Measurements from ENCODE around the gene SSR3.

The SSR3 gene

DNA sequence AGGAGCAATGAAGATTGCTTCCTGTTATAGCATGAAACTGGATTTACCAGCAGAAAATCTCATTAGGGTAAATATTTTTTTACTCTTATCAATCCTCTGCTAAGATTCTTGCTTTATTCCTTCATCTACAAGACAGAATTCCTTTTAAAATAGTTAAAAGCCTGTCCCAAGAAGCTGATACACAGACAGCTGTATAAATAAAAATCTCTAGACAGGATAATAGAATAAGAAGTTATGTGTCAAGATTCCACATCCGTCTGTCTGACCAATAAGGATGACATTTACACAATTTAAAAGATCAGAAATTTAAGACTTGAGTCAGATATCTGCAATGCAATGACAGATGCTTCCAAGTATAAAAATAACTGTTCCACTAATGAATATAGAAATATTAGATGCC lies 57.6 kb downstream of the SSR3 start:
- ChIA-PET POLR2A (no interaction called here), CTCF (no interaction called here)
- TF ChIP-seq FOXM1 (IDR thresholded peaks at IDR 0.05; ENCODE audit: borderline replicate concordance): no peak
- TF ChIP-seq, protein P1, sequence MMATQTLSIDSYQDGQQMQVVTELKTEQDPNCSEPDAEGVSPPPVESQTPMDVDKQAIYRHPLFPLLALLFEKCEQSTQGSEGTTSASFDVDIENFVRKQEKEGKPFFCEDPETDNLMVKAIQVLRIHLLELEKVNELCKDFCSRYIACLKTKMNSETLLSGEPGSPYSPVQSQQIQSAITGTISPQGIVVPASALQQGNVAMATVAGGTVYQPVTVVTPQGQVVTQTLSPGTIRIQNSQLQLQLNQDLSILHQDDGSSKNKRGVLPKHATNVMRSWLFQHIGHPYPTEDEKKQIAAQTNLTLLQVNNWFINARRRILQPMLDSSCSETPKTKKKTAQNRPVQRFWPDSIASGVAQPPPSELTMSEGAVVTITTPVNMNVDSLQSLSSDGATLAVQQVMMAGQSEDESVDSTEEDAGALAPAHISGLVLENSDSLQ (IDR thresholded peaks at IDR 0.05): no peak
- TF ChIP-seq NFRKB (IDR thresholded peaks at IDR 0.05): no peak
- no peak for TF ChIP-seq TARDBP (IDR thresholded peaks at IDR 0.05)
- TF ChIP-seq BHLHE40 (IDR thresholded peaks at IDR 0.05; ENCODE audit: borderline replicate concordance): no peak
- no peak for TF ChIP-seq FOXK2 (IDR thresholded peaks at IDR 0.05)
- TF ChIP-seq CTBP1 (IDR thresholded peaks at IDR 0.05; ENCODE audit: borderline replicate concordance): no peak
- no peak for TF ChIP-seq SP1 (IDR thresholded peaks at IDR 0.05)
- TF ChIP-seq ARNT (IDR thresholded peaks at IDR 0.05): no peak
- no peak for TF ChIP-seq SUZ12 (IDR thresholded peaks at IDR 0.05)
- no peak for TF ChIP-seq HDGF (IDR thresholded peaks at IDR 0.05; ENCODE audit: borderline replicate concordance)
- no peak for TF ChIP-seq FOXA1 (IDR thresholded peaks at IDR 0.05)
- DNase-seq (ENCODE audit: extremely low spot score): no peak

DNA sequence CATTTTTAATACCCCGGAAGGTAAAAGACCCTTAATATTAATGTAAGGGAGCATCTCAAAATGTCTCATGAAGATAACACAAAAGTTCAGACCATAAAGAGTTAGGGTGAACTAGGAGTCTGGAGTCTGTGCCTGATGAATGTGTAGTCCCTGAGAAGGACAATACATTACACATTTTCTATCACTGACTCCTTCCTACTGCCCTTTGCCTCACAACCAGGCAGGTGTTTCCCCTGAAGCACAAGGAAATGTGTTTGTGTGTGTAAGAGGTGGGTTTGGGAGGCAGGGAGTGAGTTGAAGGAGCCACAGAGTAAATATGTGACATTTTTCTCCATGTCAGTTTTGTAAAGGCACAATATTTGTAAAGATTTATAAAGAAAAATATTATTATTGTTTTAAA lies 59.1 kb downstream of the SSR3 start:
- ChIA-PET POLR2A (no interaction called here), CTCF (no interaction called here)
- no peak for TF ChIP-seq BHLHE40 (IDR thresholded peaks at IDR 0.05; ENCODE audit: borderline replicate concordance)
- TF ChIP-seq ARNT (IDR thresholded peaks at IDR 0.05): no peak
- TF ChIP-seq FOXA1 (IDR thresholded peaks at IDR 0.05): no peak
- no peak for TF ChIP-seq TARDBP (IDR thresholded peaks at IDR 0.05)
- TF ChIP-seq FOXK2 (IDR thresholded peaks at IDR 0.05): no peak
- no peak for TF ChIP-seq SP1 (IDR thresholded peaks at IDR 0.05)
- no peak for TF ChIP-seq HDGF (IDR thresholded peaks at IDR 0.05; ENCODE audit: borderline replicate concordance)
- TF ChIP-seq LEF1 (IDR thresholded peaks at IDR 0.05; ENCODE audit: borderline replicate concordance): no peak
- TF ChIP-seq, protein P1 (IDR thresholded peaks at IDR 0.05): no peak
- TF ChIP-seq FOXM1 (IDR thresholded peaks at IDR 0.05; ENCODE audit: borderline replicate concordance): no peak
- no peak for TF ChIP-seq NFRKB (IDR thresholded peaks at IDR 0.05)
- no peak for TF ChIP-seq L3MBTL2 (conservative IDR thresholded peaks at IDR 0.05)
- TF ChIP-seq CTBP1 (IDR thresholded peaks at IDR 0.05; ENCODE audit: borderline replicate concordance): no peak
- no peak for TF ChIP-seq ELF4 (IDR thresholded peaks at IDR 0.05)
- no peak for TF ChIP-seq SUZ12 (IDR thresholded peaks at IDR 0.05)
- no peak for TF ChIP-seq ZNF384 (IDR thresholded peaks at IDR 0.05)
- DNase-seq (ENCODE audit: extremely low spot score): no peak

DNA sequence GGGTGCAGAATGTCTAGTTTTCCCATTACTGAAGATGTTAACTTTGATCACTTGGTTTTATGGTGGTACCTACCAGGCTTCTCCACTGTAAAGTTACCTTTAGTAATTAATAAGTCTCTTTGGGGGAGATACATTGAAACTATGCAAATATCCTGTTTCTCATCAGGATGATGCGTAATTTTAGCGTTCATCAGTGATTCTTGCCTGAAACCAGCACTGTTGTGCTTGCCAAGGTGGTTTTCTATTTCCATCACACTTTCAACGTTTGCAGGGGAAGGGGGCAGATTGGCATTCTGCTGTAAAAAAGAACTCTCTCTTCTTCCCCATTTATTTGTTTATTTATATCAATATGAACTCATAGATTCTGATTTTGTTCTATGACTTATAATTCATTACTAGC lies 61.0 kb downstream of the SSR3 start:
- no peak for DNase-seq (ENCODE audit: extremely low spot score)
- TF ChIP-seq LEF1 (IDR thresholded peaks at IDR 0.05; ENCODE audit: borderline replicate concordance): no peak
- TF ChIP-seq BHLHE40 (IDR thresholded peaks at IDR 0.05; ENCODE audit: borderline replicate concordance): no peak
- ChIA-PET POLR2A (no interaction called here), CTCF (no interaction called here)

GRCh38 chr3:156492801-156493261 lies 62.1 kb downstream of the SSR3 start:
- CTCF ChIA-PET: no interaction called here
- POLR2A ChIA-PET: interaction anchor here (0.5 kb wide), 1 partner anchor 9 kb away, joined by 3 read pairs; no protein-coding TSS in a partner anchor
- no peak for TF ChIP-seq FOXK2 (IDR thresholded peaks at IDR 0.05)
- no peak for TF ChIP-seq ARNT (IDR thresholded peaks at IDR 0.05)
- no peak for TF ChIP-seq TARDBP (IDR thresholded peaks at IDR 0.05)
- TF ChIP-seq FOXM1 (IDR thresholded peaks at IDR 0.05; ENCODE audit: borderline replicate concordance): no peak
- no peak for TF ChIP-seq NFRKB (IDR thresholded peaks at IDR 0.05)
- TF ChIP-seq FOXA1 (IDR thresholded peaks at IDR 0.05): no peak
- no peak for TF ChIP-seq ELF4 (IDR thresholded peaks at IDR 0.05)
- no peak for TF ChIP-seq SP1 (IDR thresholded peaks at IDR 0.05)
- no peak for TF ChIP-seq LEF1 (IDR thresholded peaks at IDR 0.05; ENCODE audit: borderline replicate concordance)
- no peak for TF ChIP-seq BHLHE40 (IDR thresholded peaks at IDR 0.05; ENCODE audit: borderline replicate concordance)
- TF ChIP-seq HDGF (IDR thresholded peaks at IDR 0.05; ENCODE audit: borderline replicate concordance): no peak
- TF ChIP-seq SUZ12 (IDR thresholded peaks at IDR 0.05): no peak
- TF ChIP-seq ZNF384 (IDR thresholded peaks at IDR 0.05): no peak
- TF ChIP-seq L3MBTL2 (conservative IDR thresholded peaks at IDR 0.05): no peak
- TF ChIP-seq CTBP1 (IDR thresholded peaks at IDR 0.05; ENCODE audit: borderline replicate concordance): no peak
- TF ChIP-seq, protein P1 (IDR thresholded peaks at IDR 0.05): no peak

GRCh38 chr3:156491192-156491591 lies 63.7 kb downstream of the SSR3 start:
- TF ChIP-seq CTBP1 (IDR thresholded peaks at IDR 0.05; ENCODE audit: borderline replicate concordance): no peak
- TF ChIP-seq, protein P1 (IDR thresholded peaks at IDR 0.05): no peak
- TF ChIP-seq NFRKB (IDR thresholded peaks at IDR 0.05): no peak
- no peak for TF ChIP-seq FOXK2 (IDR thresholded peaks at IDR 0.05)
- no peak for TF ChIP-seq TARDBP (IDR thresholded peaks at IDR 0.05)
- ChIA-PET POLR2A (no interaction called here), CTCF (no interaction called here)
- no peak for DNase-seq (ENCODE audit: extremely low spot score)

More at GRCh38 chr3:156492801-156493261, 62.1 kb downstream of the SSR3 start:
- no peak for DNase-seq (ENCODE audit: extremely low spot score)

Measured in HEK293T (cell line).